Measurements from ENCODE around the gene SKP1.

DNA sequence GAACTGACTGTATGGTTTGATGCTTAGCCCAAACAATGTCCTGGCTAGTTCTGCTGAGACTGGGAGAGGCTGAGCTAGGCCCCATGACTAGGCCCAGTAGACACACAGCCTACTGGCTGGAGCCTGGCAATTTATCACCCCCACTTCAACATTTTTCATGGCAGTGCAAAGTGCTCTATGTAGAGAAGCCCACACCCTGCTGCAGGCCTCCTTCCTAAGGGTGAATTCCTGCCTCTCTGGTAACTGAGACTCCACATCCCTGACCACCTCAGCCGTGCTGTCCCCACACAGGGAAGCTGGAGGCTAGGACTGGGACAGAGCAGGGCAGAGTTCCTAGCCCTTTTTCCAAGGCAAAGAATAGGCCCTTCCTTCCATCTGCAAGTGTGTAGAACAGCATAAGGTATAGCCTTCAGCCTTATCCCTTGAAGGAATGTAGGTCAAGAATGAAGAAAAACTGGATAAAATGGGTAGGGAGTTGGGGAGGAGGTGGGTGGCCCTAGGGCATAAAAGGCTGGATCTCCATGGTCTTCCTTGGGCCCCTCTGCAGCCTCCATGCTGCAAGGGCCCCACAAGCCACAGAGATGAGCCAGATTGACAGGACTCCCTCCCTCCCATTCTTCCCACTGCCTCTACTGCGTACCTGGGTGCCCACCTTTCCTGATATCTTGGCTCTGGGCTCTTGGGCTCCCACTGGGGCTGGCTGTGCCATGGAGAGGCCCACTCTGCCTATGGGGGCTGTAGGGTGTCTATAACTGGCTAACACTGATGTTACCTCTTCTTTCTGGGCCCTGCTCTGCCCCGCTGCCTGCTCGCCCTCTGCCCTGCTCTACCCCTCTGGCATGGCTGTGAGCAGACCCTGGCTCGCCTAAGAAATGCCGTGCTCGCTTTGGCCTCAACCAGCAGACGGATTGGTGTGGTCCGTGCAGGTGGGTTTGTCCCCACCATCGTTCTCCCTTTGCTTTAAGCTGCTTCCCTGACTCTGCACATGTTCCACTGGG, 32.5 kb downstream of the SKP1 start:
- TF ChIP-seq, protein P1, sequence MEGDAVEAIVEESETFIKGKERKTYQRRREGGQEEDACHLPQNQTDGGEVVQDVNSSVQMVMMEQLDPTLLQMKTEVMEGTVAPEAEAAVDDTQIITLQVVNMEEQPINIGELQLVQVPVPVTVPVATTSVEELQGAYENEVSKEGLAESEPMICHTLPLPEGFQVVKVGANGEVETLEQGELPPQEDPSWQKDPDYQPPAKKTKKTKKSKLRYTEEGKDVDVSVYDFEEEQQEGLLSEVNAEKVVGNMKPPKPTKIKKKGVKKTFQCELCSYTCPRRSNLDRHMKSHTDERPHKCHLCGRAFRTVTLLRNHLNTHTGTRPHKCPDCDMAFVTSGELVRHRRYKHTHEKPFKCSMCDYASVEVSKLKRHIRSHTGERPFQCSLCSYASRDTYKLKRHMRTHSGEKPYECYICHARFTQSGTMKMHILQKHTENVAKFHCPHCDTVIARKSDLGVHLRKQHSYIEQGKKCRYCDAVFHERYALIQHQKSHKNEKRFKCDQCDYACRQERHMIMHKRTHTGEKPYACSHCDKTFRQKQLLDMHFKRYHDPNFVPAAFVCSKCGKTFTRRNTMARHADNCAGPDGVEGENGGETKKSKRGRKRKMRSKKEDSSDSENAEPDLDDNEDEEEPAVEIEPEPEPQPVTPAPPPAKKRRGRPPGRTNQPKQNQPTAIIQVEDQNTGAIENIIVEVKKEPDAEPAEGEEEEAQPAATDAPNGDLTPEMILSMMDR (IDR thresholded peaks at IDR 0.05; ENCODE audit: borderline replicate concordance, extremely low read depth, low read length, poor library complexity, severe bottlenecking): no peak
- TF ChIP-seq EZH2 (IDR thresholded peaks at IDR 0.05; ENCODE audit: borderline replicate concordance, low read depth, low read length, severe bottlenecking): no peak
